ENCODE results near the gene USP40.

DNA sequence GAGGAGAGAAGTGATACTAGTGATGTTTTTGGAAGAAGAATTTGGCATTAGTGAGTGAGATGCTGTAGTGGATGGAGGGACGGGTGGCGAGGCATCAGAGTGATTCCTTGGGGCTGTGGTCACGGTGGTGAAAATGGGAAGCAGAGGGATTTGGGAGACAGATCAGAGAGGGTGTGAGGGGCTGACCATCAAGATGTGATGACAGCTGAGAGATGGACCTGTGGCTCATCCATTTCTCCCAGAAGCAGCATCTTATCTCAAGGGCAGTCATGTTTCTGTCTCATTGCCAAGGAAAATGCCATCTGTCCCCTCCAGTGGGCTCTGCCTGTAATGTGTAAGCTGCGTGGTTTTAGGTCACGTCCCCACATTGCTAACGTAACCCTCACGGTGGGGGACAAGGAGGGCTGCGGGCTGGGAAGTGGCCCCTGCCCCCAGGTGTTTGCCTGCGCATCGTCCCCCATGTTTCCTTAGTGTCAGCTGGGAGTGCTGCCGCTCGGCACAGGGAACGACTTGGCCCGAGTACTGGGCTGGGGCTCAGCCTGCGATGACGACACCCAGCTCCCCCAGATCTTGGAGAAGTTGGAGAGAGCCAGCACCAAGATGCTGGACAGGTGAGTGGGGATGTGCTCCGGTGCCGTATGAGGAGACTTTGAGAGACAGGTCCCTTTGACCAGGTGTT, 121.3 kb downstream of the USP40 start:
- TF ChIP-seq, protein P1, sequence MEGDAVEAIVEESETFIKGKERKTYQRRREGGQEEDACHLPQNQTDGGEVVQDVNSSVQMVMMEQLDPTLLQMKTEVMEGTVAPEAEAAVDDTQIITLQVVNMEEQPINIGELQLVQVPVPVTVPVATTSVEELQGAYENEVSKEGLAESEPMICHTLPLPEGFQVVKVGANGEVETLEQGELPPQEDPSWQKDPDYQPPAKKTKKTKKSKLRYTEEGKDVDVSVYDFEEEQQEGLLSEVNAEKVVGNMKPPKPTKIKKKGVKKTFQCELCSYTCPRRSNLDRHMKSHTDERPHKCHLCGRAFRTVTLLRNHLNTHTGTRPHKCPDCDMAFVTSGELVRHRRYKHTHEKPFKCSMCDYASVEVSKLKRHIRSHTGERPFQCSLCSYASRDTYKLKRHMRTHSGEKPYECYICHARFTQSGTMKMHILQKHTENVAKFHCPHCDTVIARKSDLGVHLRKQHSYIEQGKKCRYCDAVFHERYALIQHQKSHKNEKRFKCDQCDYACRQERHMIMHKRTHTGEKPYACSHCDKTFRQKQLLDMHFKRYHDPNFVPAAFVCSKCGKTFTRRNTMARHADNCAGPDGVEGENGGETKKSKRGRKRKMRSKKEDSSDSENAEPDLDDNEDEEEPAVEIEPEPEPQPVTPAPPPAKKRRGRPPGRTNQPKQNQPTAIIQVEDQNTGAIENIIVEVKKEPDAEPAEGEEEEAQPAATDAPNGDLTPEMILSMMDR (IDR thresholded peaks at IDR 0.05), result no peak
- TF ChIP-seq EZH2 (IDR thresholded peaks at IDR 0.05; ENCODE audit: borderline replicate concordance, insufficient read depth, low read depth, low read length, poor library complexity, severe bottlenecking), result no peak

All from B cell (primary cell).